ENCODE measurements around the gene CFAP68. TPM values are rescaled to one million over a fixed set of nuclear protein-coding genes. Genes with fewer than 3 reads are reported as not detected.

Gene CFAP68
- total RNA-seq, 2 experiments from 2014 or later = 18.7 to 21.0 TPM

- Histone ChIP-seq H3K4me1 (ENCODE audit: insufficient read depth, low read length) (no peaks in the 10 kb centered on the region), H3K4me3 (ENCODE audit: low read length) (no peak overlapping the region), H3K36me3 (ENCODE audit: insufficient read depth, low read length) (no peaks in the 10 kb centered on the region), H3K9me3 (ENCODE audit: control insufficient read depth in 1 of 2, insufficient read depth in 1 of 2, low read length in 2 of 2) (peaks cover 0 to 7% of the 10 kb centered on the region in 2 experiments), H3K27me3 (ENCODE audit: control insufficient read depth in 1 of 2, insufficient read depth in 2 of 2, low read length in 2 of 2) (peaks cover 21 to 32% of the 10 kb centered on the region in 2 experiments), H3K27ac (ENCODE audit: low read depth in 1 of 2, low read length in 2 of 2) (no peak overlapping the region)
- ATAC-seq (ENCODE audit: poor library complexity) (no peak), DNase-seq (no peak)
- TF ChIP-seq CTCF (IDR thresholded peaks at IDR 0.05) = no peak
- no peaks in the 10 kb centered on the region for H3K4me1 Mint-ChIP-seq (ENCODE audit: low read depth)
- intact Hi-C loops (cut with DNase I, micrococcal nuclease) = no loop called here
- no peak overlapping the region for H3K27ac Mint-ChIP-seq
- no peak overlapping the region for H3K4me3 Mint-ChIP-seq
- peaks cover 4% of the 10 kb centered on the region for H3K36me3 Mint-ChIP-seq (ENCODE audit: low read depth)
- H3K9me3 Mint-ChIP-seq = no peaks in the 10 kb centered on the region
- ChIA-PET POLR2A (no interaction called here), CTCF (no interaction called here)
- peaks cover 51% of the 10 kb centered on the region for H3K27me3 Mint-ChIP-seq
Measured at GRCh38 chr11:111909378-111909777, 30.0 kb downstream of the CFAP68 start.

DNA sequence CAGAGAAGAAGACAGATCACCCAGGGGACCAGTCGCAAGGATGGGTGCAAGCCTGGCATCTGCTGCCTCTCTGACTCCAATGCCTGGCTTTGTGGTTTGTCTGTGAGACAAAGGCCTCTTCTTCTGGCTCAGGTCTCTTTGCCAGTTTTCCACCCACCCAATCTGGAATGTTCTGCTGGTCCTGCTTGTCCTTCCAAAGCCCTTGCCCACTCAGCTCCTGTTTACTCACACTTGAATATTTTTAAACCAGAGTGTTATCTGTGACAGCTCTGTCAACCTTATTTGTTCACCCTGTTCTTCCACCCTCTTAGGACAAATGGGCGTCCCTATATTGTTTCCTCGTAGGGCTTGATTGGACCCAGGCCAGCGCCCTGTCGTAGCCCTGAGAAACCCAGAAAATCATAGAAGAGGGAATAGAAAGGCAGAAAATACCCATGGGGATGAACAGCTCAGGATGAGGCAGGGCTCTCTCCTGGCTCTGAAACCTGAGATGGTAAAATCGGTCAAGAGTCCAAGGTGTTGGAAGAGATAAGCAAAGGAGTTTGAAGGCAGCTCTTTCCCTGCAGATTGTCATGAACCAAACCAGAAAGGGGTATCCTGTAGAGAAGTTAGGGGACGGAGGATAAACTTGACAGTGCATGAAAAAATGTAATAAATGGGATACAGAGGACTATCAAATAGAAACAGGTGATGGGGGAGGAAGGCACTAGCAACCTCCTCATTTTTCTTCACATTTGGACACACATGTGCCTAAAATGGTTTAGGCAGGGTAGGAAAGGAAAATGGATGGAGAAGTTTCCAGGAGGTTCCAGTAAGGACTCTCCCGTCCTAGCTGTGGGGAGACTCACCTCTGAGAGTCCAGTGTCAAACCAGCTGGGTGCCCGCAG lies 31.6 kb downstream of the CFAP68 start:
- Histone ChIP-seq H3K9me3 (ENCODE audit: control insufficient read depth in 1 of 2, insufficient read depth in 1 of 2, low read length in 2 of 2) (peaks cover 0 to 7% of the 10 kb centered on the region in 2 experiments), H3K27ac (ENCODE audit: low read depth in 1 of 2, low read length in 2 of 2) (no peak overlapping the region), H3K4me1 (ENCODE audit: insufficient read depth, low read length) (no peaks in the 10 kb centered on the region), H3K36me3 (ENCODE audit: insufficient read depth, low read length) (no peaks in the 10 kb centered on the region), H3K27me3 (ENCODE audit: control insufficient read depth in 1 of 2, insufficient read depth in 2 of 2, low read length in 2 of 2) (peaks cover 29 to 34% of the 10 kb centered on the region in 2 experiments), H3K4me3 (ENCODE audit: low read length) (no peak overlapping the region)
- Mint-ChIP-seq H3K27me3 (peaks cover 61% of the 10 kb centered on the region), H3K4me3 (no peak overlapping the region), H3K9me3 (no peaks in the 10 kb centered on the region), H3K36me3 (ENCODE audit: low read depth) (no peaks in the 10 kb centered on the region), H3K4me1 (ENCODE audit: low read depth) (no peaks in the 10 kb centered on the region), H3K27ac (no peak overlapping the region)
- POLR2A ChIA-PET = no interaction called here
- intact Hi-C loops (cut with DNase I, micrococcal nuclease) = no loop called here
- TF ChIP-seq CTCF (IDR thresholded peaks at IDR 0.05) = no peak
- CTCF ChIA-PET = no interaction called here
- no peak for ATAC-seq (ENCODE audit: poor library complexity)
- DNase-seq = no peak

DNA sequence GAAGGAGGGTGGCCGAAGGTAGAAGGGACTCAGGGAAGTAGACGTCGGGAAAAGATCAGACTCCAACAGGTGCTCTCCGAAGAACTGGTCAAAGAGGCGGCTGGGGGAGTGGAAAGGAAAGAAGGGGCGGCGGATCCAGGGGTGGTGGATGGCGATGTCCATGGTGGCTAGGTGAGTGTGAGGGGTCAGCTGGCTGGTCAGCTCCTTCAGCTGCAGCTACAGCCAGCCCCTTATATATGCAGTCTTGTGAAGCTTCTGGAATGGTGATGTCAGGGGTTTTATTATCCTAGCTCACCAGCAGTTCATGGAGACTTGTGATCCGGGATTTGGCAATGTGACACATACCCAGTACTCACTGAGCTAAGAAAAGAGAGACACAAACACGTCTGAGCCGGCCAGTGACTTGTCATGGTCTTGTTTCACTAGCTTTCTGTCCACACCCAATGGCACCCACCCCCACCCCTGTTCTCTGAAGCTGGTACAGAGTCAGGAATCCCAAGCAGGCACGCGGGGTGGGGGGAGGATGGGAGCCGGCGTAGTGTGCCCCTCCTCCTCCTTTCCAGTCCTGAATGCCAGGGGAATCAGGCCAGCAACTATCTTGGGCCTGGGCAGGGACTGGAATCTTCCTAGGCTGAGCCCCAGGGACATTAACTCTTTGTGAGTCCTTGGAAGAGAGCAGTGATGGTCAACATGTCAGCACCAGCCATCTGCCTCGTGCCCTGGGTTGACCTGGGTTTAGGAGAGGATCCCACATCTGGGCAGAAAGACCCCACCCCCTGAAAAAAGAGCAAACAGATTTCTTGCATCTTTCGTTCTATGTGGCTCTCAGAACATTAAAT lies 32.4 kb downstream of the CFAP68 start, which contains the start of gene CRYAB:
CRYAB (minus strand) TSS at position 208 of the 839 bp plus-strand sequence; CDS start at position 162, 46 bp downstream.
- H3K9me3 Mint-ChIP-seq = no peaks in the 10 kb centered on the region
- ChIA-PET CTCF (no interaction called here), POLR2A (no interaction called here)
- H3K36me3 Mint-ChIP-seq (ENCODE audit: low read depth) = no peaks in the 10 kb centered on the region
- no peak for ATAC-seq (ENCODE audit: poor library complexity)
- Histone ChIP-seq H3K27ac (ENCODE audit: low read depth in 1 of 2, low read length in 2 of 2) (no peak within 1 kb of the TSS), H3K4me3 (ENCODE audit: low read length) (no peak within 1 kb of the TSS), H3K36me3 (ENCODE audit: insufficient read depth, low read length) (no peaks in the 10 kb centered on the region), H3K9me3 (ENCODE audit: control insufficient read depth in 1 of 2, insufficient read depth in 1 of 2, low read length in 2 of 2) (peaks cover 0 to 7% of the 10 kb centered on the region in 2 experiments), H3K4me1 (ENCODE audit: insufficient read depth, low read length) (no peaks in the 10 kb centered on the region), H3K27me3 (ENCODE audit: control insufficient read depth in 1 of 2, insufficient read depth in 2 of 2, low read length in 2 of 2) (peaks cover 32 to 39% of the 10 kb centered on the region in 2 experiments)
- peaks cover 68% of the 10 kb centered on the region for H3K27me3 Mint-ChIP-seq
- intact Hi-C loops (cut with DNase I, micrococcal nuclease) = no loop called here
- H3K27ac Mint-ChIP-seq = no peak within 1 kb of the TSS
- no peak for TF ChIP-seq CTCF (IDR thresholded peaks at IDR 0.05)
- no peak within 1 kb of the TSS for H3K4me3 Mint-ChIP-seq
- no peaks in the 10 kb centered on the region for H3K4me1 Mint-ChIP-seq (ENCODE audit: low read depth)
- no peak for DNase-seq
